Upper lobe of left lung (tissue), 4 donors: ENCODE measurements around the gene LBR.

Experiments used
- EP300 ChIP-seq, 4 donors: sonication (generic); formaldehyde crosslinking; IDR thresholded peaks; one replicate each; pipeline ENCODE4 v1.5.1; 2017; ENCODE audit warnings: antibody characterized with exemption in 4 of 4, control low read depth in 2 of 4
- POLR2A ChIP-seq, 4 donors: fragments of 450-650 bp; IDR thresholded peaks; one replicate each; pipeline ENCODE4 v1.5.1; 2016 to 2017; ENCODE audit warnings: antibody characterized with exemption in 4 of 4, mild to moderate bottlenecking in 2 of 4
- POLR2AphosphoS5 ChIP-seq, 2 donors: sonication (generic); formaldehyde crosslinking; IDR thresholded peaks; one replicate each; pipeline ENCODE4 v1.5.1; 2017; ENCODE audit warnings: antibody characterized with exemption in 2 of 2
- TF ChIP-seq, protein P1 (sequence below), 6 experiments: fragments of 450-650 bp in 4 of 6; fragments of 200-600 bp in 2 of 6; sonication (generic) in 2 of 6; IDR thresholded peaks; one replicate each; pipeline ENCODE4 v1.5.1; 2016 to 2019; ENCODE audit warnings: antibody characterized with exemption in 6 of 6

DNA sequence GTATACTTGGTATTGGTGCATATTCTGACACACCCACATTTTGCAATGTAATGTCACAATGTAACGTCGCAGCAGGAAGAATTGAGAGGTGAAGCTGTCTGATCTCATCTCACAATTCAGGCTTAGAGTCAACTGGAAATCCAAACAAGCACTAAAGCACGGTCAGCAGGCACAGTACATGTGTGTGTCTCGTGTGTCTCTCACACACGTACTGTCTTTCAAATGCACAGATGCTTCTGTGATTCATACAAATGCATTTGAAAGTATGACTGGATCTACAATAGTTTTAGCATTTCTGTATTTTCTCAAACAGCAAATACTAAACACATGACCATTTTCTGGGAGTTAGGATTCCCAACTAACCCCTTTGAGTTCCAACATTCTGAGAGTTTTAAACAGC lies 26.9 kb downstream of the LBR start:
- TF ChIP-seq, protein P1, sequence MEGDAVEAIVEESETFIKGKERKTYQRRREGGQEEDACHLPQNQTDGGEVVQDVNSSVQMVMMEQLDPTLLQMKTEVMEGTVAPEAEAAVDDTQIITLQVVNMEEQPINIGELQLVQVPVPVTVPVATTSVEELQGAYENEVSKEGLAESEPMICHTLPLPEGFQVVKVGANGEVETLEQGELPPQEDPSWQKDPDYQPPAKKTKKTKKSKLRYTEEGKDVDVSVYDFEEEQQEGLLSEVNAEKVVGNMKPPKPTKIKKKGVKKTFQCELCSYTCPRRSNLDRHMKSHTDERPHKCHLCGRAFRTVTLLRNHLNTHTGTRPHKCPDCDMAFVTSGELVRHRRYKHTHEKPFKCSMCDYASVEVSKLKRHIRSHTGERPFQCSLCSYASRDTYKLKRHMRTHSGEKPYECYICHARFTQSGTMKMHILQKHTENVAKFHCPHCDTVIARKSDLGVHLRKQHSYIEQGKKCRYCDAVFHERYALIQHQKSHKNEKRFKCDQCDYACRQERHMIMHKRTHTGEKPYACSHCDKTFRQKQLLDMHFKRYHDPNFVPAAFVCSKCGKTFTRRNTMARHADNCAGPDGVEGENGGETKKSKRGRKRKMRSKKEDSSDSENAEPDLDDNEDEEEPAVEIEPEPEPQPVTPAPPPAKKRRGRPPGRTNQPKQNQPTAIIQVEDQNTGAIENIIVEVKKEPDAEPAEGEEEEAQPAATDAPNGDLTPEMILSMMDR (IDR thresholded peaks at IDR 0.05), result no peak
- TF ChIP-seq POLR2AphosphoS5 (IDR thresholded peaks at IDR 0.05) (no peak), POLR2A (IDR thresholded peaks at IDR 0.05) (no peak), EP300 (IDR thresholded peaks at IDR 0.05) (no peak)
